K562 (cell line): ENCODE data around the gene ATG10. TPM values are rescaled to one million over a fixed set of nuclear protein-coding genes. Genes with fewer than 3 reads are reported as not detected.

ENCODE experiments used
- ATAC-seq: fragments of 200-7000 bp; cut with Tn5 transposase; 3 replicates; pipeline ENCODE4 v1.9.1; 2020; ENCODE audit warnings: moderate library complexity
- BruUV-seq: library from RNA; stranded (reverse); fragments of 400-500 nt; replicated peaks from 2 replicates; lab custom pipeline; 2021; lab: Mats Ljungman, UMichigan
- CTCF ChIA-PET: fragments of 300-600 bp; formaldehyde crosslinking; extraction: SDS; loops from one replicate; lab custom pipeline; 2021; ENCODE audit warnings: low intra/inter-chr PET ratio; lab: Yijun Ruan, JAX
- POLR2A ChIA-PET: fragments of 300-600, 350-650 bp; sonication (Branson Sonifier 250); formaldehyde crosslinking; extraction: SDS; loops from one replicate; lab custom pipeline; 2021; ENCODE audit warnings: antibody characterized with exemption, inconsistent platforms; lab: Yijun Ruan, JAX
- DNase-seq, 4 experiments: peaks; one replicate each; pipeline versions ENCODE4 v3.0.0 to v3.0.0-alpha.2; 2011 to 2018; ENCODE audit warnings: low spot score in 3 of 4, mixed read lengths in 3 of 4; ENCODE audit errors: extremely low read depth in 1 of 4
- FAIRE-seq: peaks from 2 replicates; lab custom pipeline; 2011; peaks lifted over from hg19 to GRCh38; lab: Jason Lieb, UNC
- H2AFZ ChIP-seq: 2 replicates; pipeline ENCODE4 v1.6.0; 2011; ENCODE audit warnings: low read depth, low read length, control low read depth, inconsistent platforms
- H3K27ac ChIP-seq: fragments of 200-600 bp; 3 replicates; pipeline ENCODE4 v1.8.0; 2011; ENCODE audit warnings: low read depth, mild to moderate bottlenecking, control low read depth, inconsistent platforms, low read length, moderate library complexity, mixed read lengths; ENCODE audit errors: extremely low read depth
- H3K27me3 ChIP-seq, 2 experiments: fragments of 300-600 bp in 1 of 2; 2 replicates in 1 of 2; 3 replicates in 1 of 2; pipeline versions ENCODE4 v1.6.0 to v1.8.0; 2011; ENCODE audit warnings: inconsistent platforms in 2 of 2, low read length in 2 of 2, mild to moderate bottlenecking in 1 of 2, mixed read lengths in 1 of 2, moderate library complexity in 1 of 2; ENCODE audit not compliant: control insufficient read depth in 2 of 2, insufficient read depth in 2 of 2
- H3K36me3 ChIP-seq: fragments of 300-600 bp; 3 replicates; pipeline ENCODE4 v1.8.0; 2011; ENCODE audit warnings: mild to moderate bottlenecking, low read length, inconsistent platforms; ENCODE audit not compliant: control insufficient read depth, insufficient read depth
- H3K4me1 ChIP-seq, 2 experiments: fragments of 200-600 bp in 1 of 2; replicated peaks in 1 of 2; 2 replicates in 1 of 2; 3 replicates in 1 of 2; pipeline versions ENCODE4 v1.5.1 to v1.8.0; 2011; ENCODE audit warnings: inconsistent platforms in 2 of 2, low read length in 2 of 2, mild to moderate bottlenecking in 1 of 2, mixed read lengths in 1 of 2, moderate library complexity in 1 of 2; ENCODE audit not compliant: control insufficient read depth in 2 of 2, insufficient read depth in 2 of 2
- H3K4me2 ChIP-seq: 2 replicates; pipeline ENCODE4 v1.6.1; 2011; ENCODE audit warnings: low read length, control low read depth, inconsistent platforms, mixed read lengths; ENCODE audit not compliant: insufficient read depth
- H3K4me3 ChIP-seq: fragments of 200-600 bp; sonication (generic), shearing (Covaris generic); 2 replicates; pipeline ENCODE4 v1.5.1; 2016; ENCODE audit warnings: control low read depth, inconsistent platforms
- H3K79me2 ChIP-seq: fragments of 200-600 bp; 3 replicates; pipeline ENCODE4 v1.8.0; 2011; ENCODE audit warnings: low read length, inconsistent platforms; ENCODE audit not compliant: control insufficient read depth, insufficient read depth
- H3K9ac ChIP-seq, 2 experiments: 2 replicates each; pipeline versions ENCODE4 v1.6.0 to v1.6.1; 2011; ENCODE audit warnings: low read depth in 2 of 2, low read length in 2 of 2, control low read depth in 1 of 2, inconsistent platforms in 1 of 2, mild to moderate bottlenecking in 1 of 2, mixed read lengths in 1 of 2; ENCODE audit not compliant: insufficient read depth in 1 of 2
- H3K9me1 ChIP-seq: one replicate; pipeline ENCODE4 v1.6.0; 2011; ENCODE audit warnings: inconsistent platforms, mild to moderate bottlenecking, low read length, moderate library complexity; ENCODE audit not compliant: control insufficient read depth, insufficient read depth
- H3K9me3 ChIP-seq: replicated peaks from 2 replicates; pipeline ENCODE4 v1.5.1; 2011; ENCODE audit warnings: low read depth, low read length, inconsistent platforms; ENCODE audit not compliant: control insufficient read depth, insufficient read depth
- H4K20me1 ChIP-seq: replicated peaks from 2 replicates; pipeline ENCODE4 v1.6.1; 2011; ENCODE audit warnings: low read length, inconsistent platforms, mixed read lengths; ENCODE audit not compliant: control insufficient read depth, insufficient read depth
- ATF2 ChIP-seq: sonication (generic); formaldehyde crosslinking; IDR thresholded peaks from 2 replicates; pipeline ENCODE4 v1.8.1; 2022; ENCODE audit warnings: missing genetic modification reagents
- CREB5 ChIP-seq: fragments of 250-450 bp; sonication (Bioruptor Pico); IDR thresholded peaks from 2 replicates; pipeline ENCODE4 v1.5.0; 2020; ENCODE audit warnings: mild to moderate bottlenecking
- ELK3 ChIP-seq: fragments of 450-650 bp; formaldehyde crosslinking; IDR thresholded peaks from 2 replicates; pipeline ENCODE4 v1.4.0; 2020; ENCODE audit warnings: mild to moderate bottlenecking
- FOXM1 ChIP-seq, 2 experiments: fragments of 450-650 bp in 1 of 2; sonication (generic) in 1 of 2; formaldehyde crosslinking in 1 of 2; IDR thresholded peaks; 2 replicates each; pipeline versions ENCODE4 v1.6.1 to v1.9.0; 2017 to 2022; ENCODE audit warnings: low read depth in 2 of 2, mild to moderate bottlenecking in 2 of 2, missing genetic modification reagents in 1 of 2, moderate library complexity in 1 of 2
- HDGF ChIP-seq: fragments of 450-650 bp; IDR thresholded peaks from 2 replicates; pipeline ENCODE4 v1.6.1; 2016
- HIVEP1 ChIP-seq: fragments of 250-450 bp; sonication (Bioruptor Pico); IDR thresholded peaks from 2 replicates; pipeline ENCODE4 v1.4.0; 2020; ENCODE audit warnings: mild to moderate bottlenecking
- PHF20 ChIP-seq: fragments of 450-650 bp; IDR thresholded peaks from 2 replicates; pipeline ENCODE4 v1.6.1; 2018; ENCODE audit not compliant: partially characterized antibody
- RFX1 ChIP-seq: fragments of 450-650 bp; IDR thresholded peaks from 2 replicates; pipeline ENCODE4 v1.6.1; 2016; ENCODE audit warnings: mild to moderate bottlenecking, moderate library complexity
- SRSF3 ChIP-seq: fragments of 200-400 bp; formaldehyde crosslinking; IDR thresholded peaks from 2 replicates; pipeline ENCODE4 v1.6.1; 2016; ENCODE audit warnings: mild to moderate bottlenecking, low read length, moderate library complexity; ENCODE audit not compliant: insufficient read depth
- TBL1XR1 ChIP-seq, 2 experiments: IDR thresholded peaks; 2 replicates each; pipeline ENCODE4 v1.6.1; 2012; ENCODE audit warnings: improper control_type of control experiment in 2 of 2, low read length in 2 of 2, mild to moderate bottlenecking in 1 of 2
- TRIM24 ChIP-seq, 2 experiments: fragments of 450-650 bp; IDR thresholded peaks; 2 replicates each; pipeline ENCODE4 v1.6.1; 2016
- ZNF282 ChIP-seq: sonication (generic); formaldehyde crosslinking; IDR thresholded peaks from 2 replicates; pipeline ENCODE4 v1.8.1; 2023; ENCODE audit warnings: missing genetic modification reagents
- ZNF586 ChIP-seq: fragments of 450-650 bp; formaldehyde crosslinking; conservative IDR thresholded peaks from 2 replicates; pipeline ENCODE4 v1.4.0; 2020; ENCODE audit warnings: mild to moderate bottlenecking, moderate library complexity
- WGBS: fragments of 100-300 bp; shearing (Covaris generic); methylation state at CpG from one replicate; pipeline ENCODE4 v1.1.6; 2016; ENCODE audit warnings: low coverage, mixed read lengths; ENCODE audit not compliant: insufficient coverage; ENCODE audit errors: missing lambda C conversion rate; 5-methylcytosine and 5-hydroxymethylcytosine counted together
- in situ Hi-C: fragments of 300-500 bp; cut with MboI; formaldehyde crosslinking; loops from 4 replicates; pipeline ENCODE4 v1.15.0; 2018; ENCODE audit warnings: inconsistent platforms, mixed read lengths
- intact Hi-C: fragments of 100-400 bp; cut with micrococcal nuclease; formaldehyde crosslinking; loops from 2 replicates; pipeline ENCODE4 v1.14.2; 2022
- polyA plus RNA-seq, 8 experiments: library from polyadenylated mRNA; depleted of rRNA in 4 of 8; stranded (reverse) in 5 of 8; unstranded in 3 of 8; fragments of >200 nt; fragmentation: Nextera tagmentation in 2 of 8; fragmentation: Illumina TruSeq in 1 of 8; extraction: Ambion mirVana in 2 of 8; extraction: Trizol in 1 of 8; gene quantifications; 2 replicates each; pipeline versions ENCODE4 v1.2.1 to v1.2.3, GENCODE V29; 2011 to 2014; ENCODE audit warnings: inconsistent platforms in 1 of 8, missing spikeins in 1 of 8
- total RNA-seq, 7 experiments: library from RNA; depleted of rRNA in 6 of 7; stranded (reverse); fragments of >200 nt in 6 of 7; fragmentation: Illumina TruSeq in 2 of 7; extraction: Trizol in 2 of 7; gene quantifications; 2 replicates each; pipeline versions ENCODE4 v1.2.1 to v1.2.3, GENCODE V29; 2011 to 2021; ENCODE audit warnings: low replicate concordance in 1 of 7

Gene ATG10
- total and polyA plus RNA-seq, 9 of the 15 experiments (the other 6 are each of a cell fraction or from before 2014, with no cell fraction given), result 7.0 to 18.8 (median 14.6) TPM

GRCh38 chr5:81965524-81965923 lies 6.3 kb upstream of the ATG10 start:
- no peak overlapping the region for H3K4me2 ChIP-seq
- no peak for ATAC-seq
- peak overlapping the region; percentile 41; the same call in 1 of the 2 replicates for H2AFZ ChIP-seq
- FAIRE-seq, result no peak
- H3K9ac ChIP-seq, result no peak overlapping the region
- no peak for TF ChIP-seq ZNF282 (CRISPR knock-in tag)
- TF ChIP-seq RFX1, result peak; percentile 34
- no peaks in the 10 kb centered on the region for H3K9me3 ChIP-seq
- H4K20me1 ChIP-seq, result no peaks in the 10 kb centered on the region
- intact Hi-C loops (no loop called here), in situ Hi-C loops (no loop called here)
- H3K4me1 ChIP-seq, result no peaks in the 10 kb centered on the region; a peak in 1 of 5 replicates
- BruUV-seq, result no TSS peak
- ChIA-PET POLR2A (interaction anchor here (0.6 to 0.7 kb wide), 2 partner anchors 114 to 335 kb away, joined by 3 to 4 read pairs; no protein-coding TSS in a partner anchor), CTCF (no interaction called here)
- no peak overlapping the region for H3K27ac ChIP-seq
- H3K4me3 ChIP-seq, result no peak overlapping the region
- WGBS, result 21% methylated on average over 1 of the region's 1 CpG
- H3K79me2 ChIP-seq, result no peaks in the 10 kb centered on the region
- H3K9me1 ChIP-seq, result no peaks in the 10 kb centered on the region
- DNase-seq, result no peak
- no peaks in the 10 kb centered on the region for H3K36me3 ChIP-seq
- H3K27me3 ChIP-seq, result no peaks in the 10 kb centered on the region

- DNase-seq (no peak), ATAC-seq (no peak), FAIRE-seq (no peak)
- Histone ChIP-seq H3K9ac (no peak overlapping the region), H3K27me3 (no peaks in the 10 kb centered on the region), H4K20me1 (no peaks in the 10 kb centered on the region), H3K9me1 (no peaks in the 10 kb centered on the region), H3K4me1 (peaks cover 4 to 10% of the 10 kb centered on the region in 2 experiments; a peak in 4 of 5 replicates), H3K4me2 (no peak overlapping the region), H2AFZ (no peak overlapping the region; the same call in none of the 2 replicates), H3K36me3 (no peaks in the 10 kb centered on the region), H3K9me3 (no peaks in the 10 kb centered on the region), H3K79me2 (peaks cover 23% of the 10 kb centered on the region), H3K4me3 (no peak overlapping the region), H3K27ac (no peak overlapping the region)
- in situ Hi-C loops (no loop called here), intact Hi-C loops (no loop called here)
- BruUV-seq, result no TSS peak
- WGBS, result 89% methylated on average over 3 of the region's 3 CpGs
- CTCF ChIA-PET, result no interaction called here
- POLR2A ChIA-PET, result interaction anchor here (1.1 kb wide), 1 partner anchor 10 kb away, joined by 3 read pairs; no protein-coding TSS in a partner anchor
- TF ChIP-seq CREB5 (CRISPR knock-in tag) (no peak), ATF2 (CRISPR knock-in tag) (no peak), HIVEP1 (CRISPR knock-in tag) (no peak), HDGF (no peak), TRIM24 (IDR thresholded peaks at IDR 0.05) (no peak), ELK3 (no peak), FOXM1 (IDR thresholded peaks at IDR 0.05; ENCODE audit: low read depth) (no peak), FOXM1 (CRISPR knock-in tag; IDR thresholded peaks at IDR 0.05; ENCODE audit: low read depth) (no peak), ZNF586 (CRISPR knock-in tag) (no peak), TBL1XR1 (IDR thresholded peaks at IDR 0.05; ENCODE audit: low read length in 2 of 2) (no peak), SRSF3 (no peak), PHF20 (no peak)
Observed at GRCh38 chr5:81969226-81969625, 2.6 kb upstream of the ATG10 start.
